Endothelial cell of coronary artery (primary cell): Measurements from ENCODE around the gene G6PC1. TPM values are rescaled to one million over a fixed set of nuclear protein-coding genes. Genes with fewer than 3 reads are reported as not detected.

Experiments
- total RNA-seq: library from RNA; depleted of rRNA; stranded (reverse); fragments of >200 nt; gene quantifications from 2 replicates; pipeline ENCODE4 v1.2.3, GENCODE V29; 2014

The G6PC1 gene
- not detected in 2 replicates for total RNA-seq

DNA sequence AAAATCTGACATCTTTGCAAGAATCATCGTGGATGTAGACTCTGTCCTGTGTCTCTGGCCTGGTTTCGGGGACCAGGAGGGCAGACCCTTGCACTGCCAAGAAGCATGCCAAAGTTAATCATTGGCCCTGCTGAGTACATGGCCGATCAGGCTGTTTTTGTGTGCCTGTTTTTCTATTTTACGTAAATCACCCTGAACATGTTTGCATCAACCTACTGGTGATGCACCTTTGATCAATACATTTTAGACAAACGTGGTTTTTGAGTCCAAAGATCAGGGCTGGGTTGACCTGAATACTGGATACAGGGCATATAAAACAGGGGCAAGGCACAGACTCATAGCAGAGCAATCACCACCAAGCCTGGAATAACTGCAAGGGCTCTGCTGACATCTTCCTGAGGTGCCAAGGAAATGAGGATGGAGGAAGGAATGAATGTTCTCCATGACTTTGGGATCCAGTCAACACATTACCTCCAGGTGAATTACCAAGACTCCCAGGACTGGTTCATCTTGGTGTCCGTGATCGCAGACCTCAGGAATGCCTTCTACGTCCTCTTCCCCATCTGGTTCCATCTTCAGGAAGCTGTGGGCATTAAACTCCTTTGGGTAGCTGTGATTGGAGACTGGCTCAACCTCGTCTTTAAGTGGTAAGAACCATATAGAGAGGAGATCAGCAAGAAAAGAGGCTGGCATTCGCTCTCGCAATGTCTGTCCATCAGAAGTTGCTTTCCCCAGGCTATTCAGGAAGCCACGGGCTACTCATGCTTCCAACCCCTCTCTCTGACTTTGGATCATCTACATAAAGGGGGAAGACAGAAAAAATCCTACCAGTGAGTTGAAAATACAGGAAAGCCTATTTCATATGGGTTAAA is at the start of gene G6PC1:
Gene G6PC1, plus strand, starts transcription at position 340 of the 872 bp plus-strand sequence. Its CDS starts 78 bp downstream, at position 418.

DNA sequence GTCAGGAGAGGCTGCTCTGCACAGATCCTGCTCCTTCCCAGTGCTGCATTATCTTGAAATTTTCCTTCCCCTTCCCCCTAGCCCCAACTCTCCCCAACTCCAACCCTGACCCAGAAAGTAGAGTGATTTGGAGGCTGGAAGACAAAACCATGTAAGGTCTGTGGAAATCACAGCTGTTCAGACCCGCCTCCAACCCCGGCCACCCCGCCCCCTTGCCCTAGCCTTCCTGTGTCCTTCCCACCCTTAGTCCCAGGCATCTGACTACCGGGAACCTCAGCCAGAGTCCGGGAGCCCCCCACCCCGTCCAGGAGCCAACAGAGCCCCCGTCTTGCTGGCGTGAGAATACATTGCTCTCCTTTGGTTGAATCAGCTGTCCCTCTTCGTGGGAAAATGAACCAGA is 49.6 kb upstream of the G6PC1 start, which contains the start of gene AOC3:
Gene AOC3, plus strand, starts transcription at position 246 of the 400 bp plus-strand sequence. Its CDS starts 145 bp downstream, at position 391.

Other genes with a start within 250 kb of the G6PC1 start
- gene TUBG2, start 241.5 kb upstream of the G6PC1 start, total RNA-seq: 3.0 and 4.7 TPM in 2 replicates
- gene PLEKHH3, start 223.8 kb upstream of the G6PC1 start, total RNA-seq: 4.6 and 6.5 TPM in 2 replicates
- 0.63 and 0.85 TPM in 2 replicates for gene CCR10, start 219.0 kb upstream of the G6PC1 start, total RNA-seq
- gene CNTNAP1, start 218.3 kb upstream of the G6PC1 start, total RNA-seq: 17.1 and 23.8 TPM in 2 replicates
- 7.8 and 14.7 TPM in 2 replicates for gene EZH1, start 155.8 kb upstream of the G6PC1 start, total RNA-seq
- gene RAMP2, start 139.6 kb upstream of the G6PC1 start, total RNA-seq: 2.5 and 2.7 TPM in 2 replicates
- gene VPS25, start 127.3 kb upstream of the G6PC1 start, total RNA-seq: 40.4 and 46.0 TPM in 2 replicates
- 0.63 and 8.1 TPM in 2 replicates for gene WNK4, start 120.2 kb upstream of the G6PC1 start, total RNA-seq
- 53.3 and 71.7 TPM in 2 replicates for gene COA3, start 102.1 kb upstream of the G6PC1 start, total RNA-seq
- gene CNTD1, start 101.9 kb upstream of the G6PC1 start, total RNA-seq: 0.19 TPM in 1 of 2 replicates, not detected in the other
- gene BECN1, start 76.5 kb upstream of the G6PC1 start, total RNA-seq: 161 and 174 TPM in 2 replicates
- gene PSME3, start 67.4 kb upstream of the G6PC1 start, total RNA-seq: 86.4 and 101 TPM in 2 replicates
- gene AOC2, start 56.2 kb upstream of the G6PC1 start, total RNA-seq: 0.36 and 0.38 TPM in 2 replicates
- under 0.01 TPM in 2 replicates for gene AOC3, start 49.6 kb upstream of the G6PC1 start, total RNA-seq
- gene AARSD1, start 63.7 kb downstream of the G6PC1 start, total RNA-seq: 25.1 and 26.8 TPM in 2 replicates
- 0.09 and 0.18 TPM in 2 replicates for gene PTGES3L, start 79.3 kb downstream of the G6PC1 start, total RNA-seq
- 9.4 and 14.7 TPM in 2 replicates for gene RUNDC1, start 79.8 kb downstream of the G6PC1 start, total RNA-seq
- gene RPL27, start 97.6 kb downstream of the G6PC1 start, total RNA-seq: 1,452 and 1,877 TPM in 2 replicates
- gene IFI35, start 106.0 kb downstream of the G6PC1 start, total RNA-seq: 6.9 and 10.1 TPM in 2 replicates
- gene VAT1, start 121.6 kb downstream of the G6PC1 start, total RNA-seq: 228 and 254 TPM in 2 replicates
- 0.18 and 0.28 TPM in 2 replicates for gene RND2, start 124.4 kb downstream of the G6PC1 start, total RNA-seq
- gene BRCA1, start 224.6 kb downstream of the G6PC1 start, total RNA-seq: 9.9 and 18.0 TPM in 2 replicates